GM12872 (cell line): ENCODE measurements around the gene RFC2.

Experiments used
- CTCF ChIP-seq: IDR thresholded peaks from 3 replicates; pipeline ENCODE4 v1.5.1; 2011; ENCODE audit warnings: low read depth, mild to moderate bottlenecking, low read length, moderate library complexity; ENCODE audit not compliant: insufficient read depth

RFC2 gene

DNA sequence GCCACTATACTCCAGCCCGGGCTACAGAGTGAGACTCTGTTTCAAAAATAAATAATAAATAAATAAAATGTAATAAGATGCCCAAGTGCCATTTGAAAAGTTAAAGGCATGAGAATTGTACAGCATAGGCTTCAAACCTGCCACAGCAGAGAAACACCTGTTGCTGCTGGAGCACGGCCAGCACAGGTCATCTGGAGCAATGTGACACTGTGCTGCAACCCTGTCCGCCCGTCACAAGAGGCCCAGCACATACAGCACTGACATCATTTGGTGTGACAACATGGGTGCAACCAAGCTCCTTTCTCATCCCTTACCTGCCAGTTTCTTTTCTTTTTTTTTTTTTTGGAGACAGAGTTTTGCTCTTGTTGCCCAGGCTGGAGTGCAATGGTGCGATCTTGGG, 1.3 kb downstream of the RFC2 start:
- no peak for TF ChIP-seq CTCF

DNA sequence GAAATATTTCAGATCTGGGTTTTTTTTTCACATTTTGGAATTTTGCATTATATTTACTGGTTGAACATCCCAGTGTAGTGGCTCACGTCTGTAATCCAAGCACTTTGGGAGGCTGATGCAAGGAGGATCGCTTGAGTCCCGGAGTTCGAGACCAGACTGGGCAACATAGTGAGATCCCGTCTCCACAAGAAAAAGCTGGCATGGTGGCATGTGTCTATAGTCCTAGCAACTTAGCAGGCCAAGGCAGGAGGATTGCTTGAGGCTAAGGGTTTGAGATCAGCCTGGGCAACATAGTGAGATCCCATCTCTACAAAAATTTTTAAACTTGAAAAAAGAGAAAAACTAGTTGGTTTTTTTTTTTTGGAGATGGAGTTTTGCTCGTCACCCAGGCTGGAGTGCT, 6.0 kb downstream of the RFC2 start:
- no peak for TF ChIP-seq CTCF

GRCh38 chr7:74246497-74246896, 7.7 kb downstream of the RFC2 start:
- TF ChIP-seq CTCF, result no peak

- no peak for TF ChIP-seq CTCF
These were observed 12.1 kb downstream of the RFC2 start for GRCh38 chr7:74242122-74242443.

GRCh38 chr7:74240482-74240881, 13.7 kb downstream of the RFC2 start:
- no peak for TF ChIP-seq CTCF

DNA sequence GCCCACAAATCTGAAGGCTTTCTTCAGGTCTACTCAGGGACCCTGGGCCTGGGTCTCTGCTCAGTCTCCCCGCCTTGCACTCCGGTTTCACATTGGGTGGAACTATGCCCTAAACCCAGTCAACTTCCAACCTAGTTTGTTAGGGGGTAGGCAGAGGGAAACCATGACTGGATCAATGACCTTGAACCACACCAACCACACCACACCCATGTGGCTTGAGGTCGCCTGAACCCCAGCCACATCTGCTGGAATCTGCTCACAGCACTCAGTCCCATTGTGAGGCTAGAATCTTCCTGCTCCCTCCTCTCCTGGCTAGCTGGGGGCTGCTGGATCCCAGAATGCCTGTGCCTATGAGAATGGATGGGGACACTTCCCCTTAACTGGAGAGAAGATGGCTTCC, 17.9 kb downstream of the RFC2 start:
- no peak for TF ChIP-seq CTCF

DNA sequence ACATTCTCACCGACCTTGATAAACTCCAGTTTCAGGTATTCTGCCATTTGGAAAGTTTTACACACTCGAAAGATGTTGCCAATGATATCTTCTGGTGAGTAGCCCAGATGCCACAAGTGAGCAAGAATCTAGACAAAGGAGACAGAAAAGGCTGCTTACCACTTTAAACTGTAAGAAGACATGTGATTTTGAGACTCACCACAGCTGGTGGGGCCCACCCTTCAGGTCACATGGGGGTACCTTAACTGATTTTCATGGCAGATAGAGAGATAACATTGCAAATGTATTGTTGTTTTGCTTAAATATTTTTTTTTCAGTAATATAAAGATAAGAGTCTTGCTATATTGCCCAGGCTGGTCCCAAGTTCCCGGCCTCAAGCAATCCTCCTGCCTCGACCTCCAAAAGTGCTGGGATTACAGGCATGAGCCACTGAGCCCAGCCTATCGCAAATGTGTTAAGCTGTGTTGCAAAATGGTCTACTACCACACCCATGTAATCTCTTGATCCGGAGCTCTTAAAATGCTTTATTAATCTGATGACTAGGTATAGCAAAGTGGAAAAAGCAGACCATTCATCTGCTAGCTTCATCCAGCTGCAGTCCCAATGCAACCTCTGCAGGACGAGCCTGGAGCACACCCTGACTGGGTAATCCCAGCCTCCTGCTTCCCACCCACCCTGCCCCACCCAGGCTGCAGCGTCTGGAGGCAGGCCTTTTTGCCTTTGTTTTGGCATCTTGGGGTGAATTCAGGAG, 18.5 kb downstream of the RFC2 start:
- no peak for TF ChIP-seq CTCF

DNA sequence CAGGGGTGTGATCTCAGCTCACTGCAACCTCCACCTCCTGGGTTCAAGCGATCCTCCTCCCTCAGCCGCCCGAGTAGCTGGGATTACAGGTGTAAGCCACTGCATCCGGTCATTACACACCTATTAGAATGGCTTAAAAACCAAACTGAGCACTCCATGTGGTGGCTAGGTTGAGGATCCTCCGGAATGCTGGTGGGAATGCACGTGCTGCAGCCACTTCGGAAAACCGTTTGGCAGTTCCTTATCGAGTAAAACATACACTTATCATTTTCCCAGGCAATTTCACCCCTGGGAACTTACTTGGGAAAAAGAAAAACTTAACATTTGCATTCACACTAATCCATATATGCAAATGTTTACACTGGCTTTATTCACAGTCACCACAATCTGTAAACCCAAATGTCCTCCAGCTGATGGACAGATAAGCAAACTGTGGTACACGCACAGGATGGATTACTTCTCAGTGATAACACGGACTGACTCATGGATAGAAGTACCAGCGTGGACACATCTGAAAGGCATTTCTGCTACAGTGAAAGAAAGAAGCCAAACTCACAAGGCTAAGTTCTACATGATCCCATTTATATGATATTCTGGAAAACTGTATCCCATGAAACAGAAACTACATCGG, 20.4 kb downstream of the RFC2 start:
- no peak for TF ChIP-seq CTCF
